T follicular helper cell (primary cell): Measurements from ENCODE around the gene TMED8.
A peak's percentile ranks its signal among the peaks of the same experiment; 100 is the strongest.
"Not testable (repeated sequence)": the region's sequence is repeated elsewhere in the genome, so short reads cannot be mapped to it uniquely, and the experiment has no call there.

Source experiments
- DNase-seq: peaks from one replicate; pipeline ENCODE4 v3.0.0-alpha.2; 2020; ENCODE audit warnings: low read depth
- total RNA-seq, 2 experiments: gene quantifications; one replicate each; lab custom pipeline; 2026; lab: John Stamatoyannopoulos, UW

Gene TMED8, protein sequence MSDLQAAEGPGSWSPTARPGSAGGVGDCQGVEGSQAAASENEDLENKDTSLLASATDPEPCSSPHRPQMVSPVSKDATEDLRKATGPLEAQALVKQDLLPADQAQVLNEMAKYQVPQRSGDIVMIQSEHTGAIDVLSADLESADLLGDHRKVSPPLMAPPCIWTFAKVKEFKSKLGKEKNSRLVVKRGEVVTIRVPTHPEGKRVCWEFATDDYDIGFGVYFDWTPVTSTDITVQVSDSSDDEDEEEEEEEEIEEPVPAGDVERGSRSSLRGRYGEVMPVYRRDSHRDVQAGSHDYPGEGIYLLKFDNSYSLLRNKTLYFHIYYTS
- 49.7 to 62.2 reads per million in 2 experiments for total RNA-seq

DNA sequence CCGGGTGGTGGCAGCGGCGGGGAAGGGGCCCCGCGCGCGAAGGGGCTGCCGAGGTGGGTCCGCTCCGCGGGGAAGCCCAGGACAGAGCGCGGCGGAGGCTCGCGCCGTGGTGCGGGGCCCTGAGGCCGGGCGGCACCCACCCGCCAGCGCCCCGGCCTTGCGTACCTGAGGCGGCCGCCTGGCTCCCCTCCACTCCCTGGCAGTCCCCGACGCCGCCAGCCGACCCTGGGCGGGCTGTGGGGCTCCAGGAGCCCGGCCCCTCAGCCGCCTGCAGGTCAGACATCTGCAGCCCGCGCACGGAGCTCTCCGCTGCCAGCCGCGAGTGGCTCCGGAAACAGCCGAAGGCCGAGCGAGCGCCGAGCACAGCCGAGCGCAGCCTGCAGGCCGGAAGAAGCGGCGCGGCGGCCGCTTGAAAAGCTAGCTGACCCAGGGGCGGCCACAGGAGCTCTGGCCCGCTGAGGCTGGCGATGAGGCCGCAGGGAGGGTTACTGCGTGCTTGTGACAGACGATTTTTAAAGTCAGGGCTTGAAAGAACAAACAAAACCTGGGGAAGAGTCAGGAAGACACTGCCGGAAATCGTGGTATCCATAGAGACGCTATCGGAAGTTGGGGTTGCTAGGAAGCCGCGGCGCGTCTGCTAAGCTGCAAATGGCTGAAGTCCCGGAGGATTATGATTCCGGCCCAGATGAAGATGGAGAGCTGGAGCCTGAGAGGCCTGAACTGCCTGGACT is at the start of gene TMED8, which contains the start of gene SAMD15:
TSS of gene TMED8 (minus strand) at position 324 of the 731 bp plus-strand sequence. CDS start at position 283, 41 bp downstream.
TSS of gene SAMD15 (plus strand) at position 609 of the 731 bp plus-strand sequence. CDS start at position 649, 40 bp downstream.
- peak; percentile 78 for DNase-seq

DNA sequence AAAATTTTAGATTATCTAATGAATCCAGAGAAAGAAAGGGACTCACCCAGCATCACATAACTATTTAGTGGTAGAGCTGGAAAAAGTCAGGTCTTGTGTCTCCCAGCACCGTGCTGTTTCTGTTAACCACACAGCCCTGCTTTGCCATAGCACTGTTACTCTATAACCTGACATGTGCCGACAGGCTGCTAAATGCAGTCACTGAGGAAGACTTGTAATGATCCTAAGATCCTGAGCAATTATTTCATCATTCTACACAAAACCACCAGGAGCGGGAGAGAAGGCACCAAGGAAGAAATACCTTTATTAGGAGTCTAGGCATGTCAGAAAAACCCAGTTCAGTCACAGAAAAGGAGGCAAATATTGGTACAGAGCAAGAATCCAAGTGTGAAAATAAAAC is 49.5 kb upstream of the TMED8 start:
- DNase-seq: no peak

DNA sequence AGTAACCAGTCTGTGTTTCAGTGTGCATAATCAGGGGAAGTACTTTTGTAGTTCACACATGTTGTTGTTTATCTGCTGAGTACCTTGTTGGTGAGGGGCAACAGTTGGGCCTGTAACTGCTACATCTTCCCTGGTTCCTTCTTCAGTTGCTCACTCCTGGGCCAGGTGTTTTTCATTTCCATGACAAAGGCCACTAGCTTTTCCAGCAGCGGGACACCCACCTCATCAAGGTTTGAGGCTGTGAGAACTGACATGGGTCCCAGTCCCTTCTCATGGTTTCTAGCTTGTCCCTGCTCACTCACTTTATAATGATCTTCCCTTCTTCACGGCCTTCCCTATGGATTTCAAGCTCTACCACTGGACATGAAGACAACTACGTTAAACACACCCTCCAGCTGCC is 48.0 kb upstream of the TMED8 start:
- DNase-seq: no peak

- no peak for DNase-seq
These were observed 46.5 kb upstream of the TMED8 start, which contains the start of gene NOXRED1 for GRCh38 chr14:77423423-77423822. TSS of gene NOXRED1 (minus strand) at chr14:77423523. CDS start at chr14:77422889, 634 bp downstream.

DNA sequence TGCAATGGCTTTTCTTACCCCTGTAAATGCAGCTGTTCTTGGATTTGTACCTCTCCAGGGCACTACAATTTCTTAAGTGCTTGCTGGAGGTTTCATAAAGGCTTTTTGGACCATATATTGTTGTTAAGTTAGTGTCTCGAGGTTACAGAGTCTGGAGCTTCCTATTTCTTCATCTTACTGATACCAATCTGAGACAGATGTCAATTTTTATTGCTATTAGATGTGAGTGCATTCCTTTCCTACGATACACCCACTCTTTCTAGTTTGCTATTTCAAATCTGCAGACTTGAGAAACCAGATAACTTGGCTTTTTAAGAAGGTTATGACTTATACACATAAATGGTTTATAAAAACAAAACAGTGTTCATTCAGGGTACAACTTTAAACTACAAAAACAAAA is 44.3 kb upstream of the TMED8 start:
- DNase-seq: no peak

- DNase-seq: no peak
These were observed 39.9 kb upstream of the TMED8 start for GRCh38 chr14:77416836-77417235.

DNA sequence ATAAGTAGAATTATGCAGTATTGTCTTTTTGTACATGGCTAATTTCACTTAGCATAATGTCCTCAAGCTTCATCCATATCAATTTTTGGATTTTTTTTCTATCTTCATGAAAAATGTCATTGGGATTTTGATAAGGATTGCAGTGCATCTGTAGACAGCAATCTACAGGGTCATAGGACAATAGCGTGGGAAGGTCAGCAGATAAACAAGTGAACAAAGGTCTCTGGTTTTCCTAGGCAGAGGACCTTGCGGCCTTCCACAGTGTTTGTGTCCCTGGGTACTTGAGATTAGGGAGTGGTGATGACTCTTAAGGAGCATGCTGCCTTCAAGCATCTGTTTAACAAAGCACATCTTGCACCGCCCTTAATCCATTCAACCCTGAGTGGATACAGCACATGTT is 39.2 kb upstream of the TMED8 start:
- DNase-seq: not testable (repeated sequence)

DNA sequence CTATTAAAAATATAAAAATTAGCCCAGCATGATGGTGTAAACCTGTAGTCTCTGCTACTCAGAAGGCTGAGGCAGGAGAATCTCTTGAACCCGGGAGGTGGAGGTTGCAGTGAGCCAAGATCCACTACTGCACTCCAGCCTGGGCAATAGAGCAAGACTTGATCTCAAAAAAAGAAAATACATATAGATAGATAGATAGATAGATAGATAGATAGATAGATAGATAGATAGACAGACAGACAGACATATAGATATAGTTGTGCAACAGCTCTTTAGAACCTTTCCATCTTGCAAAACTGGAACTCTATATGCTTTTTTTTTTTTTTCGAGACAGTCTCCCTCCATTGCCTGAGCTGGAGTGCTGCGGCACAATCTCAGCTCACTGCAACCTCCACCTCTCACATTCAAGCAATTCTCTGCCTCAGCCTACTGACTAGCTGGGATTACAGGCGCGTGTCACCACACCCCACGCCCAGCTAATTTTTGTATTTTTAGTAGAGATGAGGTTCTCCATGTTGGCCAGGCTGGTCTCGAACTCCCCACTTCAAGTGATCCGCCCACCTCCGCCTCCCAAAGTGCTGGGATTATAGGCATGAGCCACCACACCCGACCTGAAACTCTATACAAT is 38.6 kb upstream of the TMED8 start:
- DNase-seq: not testable (repeated sequence)

DNA sequence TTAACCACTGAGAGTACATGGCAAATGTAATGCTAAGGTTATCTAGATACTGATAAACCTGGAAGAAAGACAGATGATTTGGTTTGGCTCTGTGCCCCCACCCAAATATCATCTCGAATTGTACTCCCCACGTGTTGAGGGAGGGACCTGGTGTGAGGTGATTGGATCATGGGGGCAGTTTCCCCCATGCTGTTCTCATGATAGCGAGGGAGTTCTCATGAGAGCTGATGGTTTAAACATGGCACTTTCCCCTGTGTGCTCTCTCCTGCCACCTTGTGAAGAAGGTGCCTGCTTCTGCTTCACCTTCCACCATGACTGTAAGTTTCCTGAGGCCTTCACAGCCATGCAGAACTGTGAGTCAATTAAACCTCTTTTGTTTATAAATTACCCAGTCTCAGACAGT is 32.2 kb upstream of the TMED8 start:
- no peak for DNase-seq

DNA sequence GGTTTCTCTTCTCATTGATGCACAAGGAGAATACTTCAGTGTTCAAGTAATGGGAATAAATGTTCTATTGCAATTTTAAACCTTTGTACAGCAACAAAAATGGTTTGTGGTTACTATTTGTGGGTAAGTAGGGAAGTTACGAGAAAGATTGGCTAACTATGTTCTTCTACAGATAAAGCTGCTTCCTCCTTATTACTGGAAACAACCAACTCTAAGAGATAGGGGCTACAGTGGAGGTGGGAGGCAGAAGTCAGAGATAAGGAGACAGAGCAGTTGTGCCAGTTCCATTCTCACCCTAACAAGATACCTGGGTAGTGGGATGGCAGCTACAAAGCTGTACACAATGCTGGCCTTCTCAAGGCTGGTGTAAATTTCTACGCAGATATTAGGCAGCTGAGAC is 30.3 kb upstream of the TMED8 start:
- DNase-seq: no peak

DNA sequence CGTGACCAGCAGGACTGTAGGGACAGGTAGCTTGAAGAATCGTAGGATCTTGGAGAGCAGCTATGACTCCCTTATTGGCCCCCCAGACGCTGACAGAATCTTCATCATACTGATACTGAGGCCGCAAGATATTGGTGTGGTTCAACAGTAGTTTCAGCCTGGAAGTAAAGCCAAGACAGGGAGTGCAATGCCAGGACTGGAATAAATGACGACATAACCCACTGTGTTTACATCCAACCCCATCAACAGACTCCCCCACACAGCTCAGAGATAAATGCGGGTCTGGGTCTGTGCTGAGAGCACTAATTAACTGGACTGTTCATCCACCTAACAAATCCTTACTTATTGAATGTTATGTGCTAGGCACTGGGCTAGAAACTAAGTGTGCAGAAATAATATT is 29.8 kb upstream of the TMED8 start:
- DNase-seq: no peak

DNA sequence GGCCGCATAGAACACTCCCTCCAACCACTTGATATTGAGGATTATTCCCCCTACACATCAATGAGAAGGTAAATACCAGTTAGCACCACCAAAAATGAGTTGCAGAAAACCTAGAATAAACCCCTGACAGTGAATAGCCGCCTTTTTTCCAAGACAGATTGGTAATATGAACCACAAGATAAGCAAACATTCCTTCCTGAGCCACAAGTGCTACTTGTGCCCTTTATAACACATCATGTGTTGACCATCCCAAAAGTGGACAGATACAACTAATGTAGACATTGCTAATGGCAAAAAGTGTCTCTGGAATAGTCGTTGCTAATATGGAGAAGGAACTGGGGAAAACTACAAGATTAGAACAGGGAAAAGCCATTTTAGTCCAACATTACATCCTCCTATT is 29.2 kb upstream of the TMED8 start:
- DNase-seq: no peak

GRCh38 chr14:77403768-77404167 is 26.9 kb upstream of the TMED8 start:
- no peak for DNase-seq

- no peak for DNase-seq
These were observed 23.3 kb upstream of the TMED8 start for GRCh38 chr14:77400216-77400615.

- DNase-seq: no peak
These were observed 13.3 kb upstream of the TMED8 start for GRCh38 chr14:77390188-77390587.

DNA sequence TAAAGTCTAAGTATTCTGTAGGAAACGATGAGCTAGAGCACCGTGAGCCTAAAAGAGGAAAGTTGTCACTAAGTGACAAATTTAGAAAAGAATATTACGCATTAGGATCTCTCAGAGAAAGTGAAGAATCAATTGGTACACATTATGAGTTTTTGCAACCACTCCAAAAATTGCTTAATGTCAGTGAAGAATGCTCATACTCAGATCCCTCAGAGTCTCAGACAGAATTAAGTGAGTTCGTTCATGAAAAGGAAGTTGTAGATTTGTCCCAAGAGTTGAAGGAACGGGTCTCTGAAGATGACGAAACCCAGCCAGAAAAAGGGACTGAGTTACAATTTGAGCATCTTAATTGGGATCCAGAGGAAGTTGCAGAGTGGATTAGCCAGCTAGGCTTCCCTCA is 1.8 kb upstream of the TMED8 start:
- no peak for DNase-seq

DNA sequence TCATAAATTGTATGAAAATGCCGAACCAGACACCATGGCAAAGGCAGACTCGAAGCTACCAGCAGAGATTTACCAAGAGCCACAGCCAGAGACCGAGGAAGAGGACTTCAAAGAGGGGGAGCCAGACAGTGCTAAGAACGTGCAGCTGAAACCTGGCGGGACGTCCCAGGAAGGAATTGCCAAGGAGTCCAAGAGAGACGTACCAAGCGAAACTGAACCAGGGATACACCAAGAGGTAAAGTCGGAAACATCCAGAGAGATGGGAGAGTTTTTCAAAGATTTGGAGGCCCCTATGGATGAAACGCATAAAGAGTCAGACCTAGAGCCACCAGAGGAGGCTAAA is 579 bp upstream of the TMED8 start:
- DNase-seq: no peak

- no peak for DNase-seq
These were observed 722 bp downstream of the TMED8 start for GRCh38 chr14:77375973-77376770.

DNA sequence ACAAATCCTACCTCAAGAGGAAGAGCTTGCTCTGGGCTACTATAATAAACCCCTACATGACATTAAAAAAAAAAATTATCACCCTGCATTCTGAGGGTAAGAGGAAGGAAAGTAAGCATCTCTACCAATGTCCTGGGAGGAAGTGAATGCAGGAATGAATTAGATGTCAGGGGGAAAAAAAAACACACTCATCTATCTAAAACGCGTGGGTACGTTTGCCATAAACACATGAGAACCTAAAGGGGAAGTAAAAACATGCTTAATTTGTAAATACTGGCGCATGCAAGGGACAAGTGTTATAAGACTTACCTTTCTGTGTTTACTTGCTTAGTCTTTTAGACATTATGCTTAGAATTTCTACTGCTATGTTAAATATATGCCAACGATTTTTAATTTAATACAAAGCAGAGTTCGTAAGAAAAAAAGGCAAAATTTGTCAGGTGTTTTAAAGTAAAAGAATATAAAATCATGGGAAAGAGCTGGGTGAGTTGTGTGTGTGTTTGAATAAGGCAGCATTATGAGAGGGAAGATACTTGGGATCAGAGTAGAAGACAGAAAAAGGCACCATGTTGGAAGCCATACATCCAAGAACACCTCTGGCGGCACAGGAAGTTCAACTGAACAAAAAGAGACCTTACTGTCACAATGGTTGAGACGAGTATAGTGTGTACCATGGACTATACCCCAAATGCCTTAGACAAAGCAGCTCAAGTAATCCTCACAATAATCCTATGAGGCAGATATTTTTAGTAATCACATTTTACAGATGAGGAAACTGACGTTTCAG is 1.5 kb downstream of the TMED8 start:
- DNase-seq: no peak

DNA sequence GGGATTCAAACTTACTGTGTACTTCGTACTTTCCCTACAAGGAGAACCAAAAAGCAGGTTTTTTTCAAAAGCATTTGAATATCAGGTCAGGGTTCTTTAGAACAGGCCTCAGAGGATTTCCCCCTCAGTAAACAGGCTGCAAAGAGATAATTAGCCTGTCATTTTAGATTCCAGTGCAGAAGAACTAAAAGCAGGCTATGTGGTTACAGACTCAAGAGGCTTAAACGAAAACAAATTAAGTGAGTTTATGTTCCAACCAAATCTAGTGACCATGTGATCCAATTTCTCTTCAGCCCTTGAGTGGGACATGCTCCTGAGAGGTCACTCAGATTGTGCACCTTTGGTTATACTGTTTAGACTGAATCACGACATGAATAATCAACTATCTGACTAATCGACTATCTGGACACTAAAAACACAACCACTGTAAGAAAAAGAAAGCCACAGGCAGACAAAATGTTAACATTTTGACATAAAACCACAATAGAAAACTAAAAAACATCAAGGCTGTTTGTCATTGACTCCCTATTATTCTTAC is 4.5 kb downstream of the TMED8 start:
- DNase-seq: no peak

DNA sequence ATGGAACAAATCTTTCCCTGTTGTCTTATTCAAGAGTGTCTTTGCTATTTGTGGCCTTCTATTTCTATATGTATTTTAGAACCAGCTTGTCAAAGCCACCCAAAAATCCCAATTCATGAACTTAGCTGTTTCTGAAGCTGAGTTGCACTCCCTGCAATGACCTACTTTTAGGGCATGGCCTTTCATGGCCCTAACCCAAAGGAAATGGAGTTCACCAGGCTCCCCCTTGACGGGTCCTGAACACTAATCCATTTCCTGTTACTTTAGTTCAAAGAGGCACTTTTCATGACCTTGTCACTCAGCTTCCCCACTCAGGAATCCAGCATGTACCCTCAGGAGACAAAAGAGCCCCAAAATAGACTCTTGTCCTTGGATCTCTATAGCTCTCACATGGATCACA is 7.6 kb downstream of the TMED8 start:
- DNase-seq: no peak
